Measurements from ENCODE around the gene OR12D1.
"Not testable (repeated sequence)": the region's sequence is repeated elsewhere in the genome, so short reads cannot be mapped to it uniquely, and the experiment has no call there.

Gene OR12D1

GRCh38 chr6:29414588-29414987 lies at the start of gene OR12D1:
TSS of gene OR12D1 (plus strand) at chr6:29414928.
- no peak for DNase-seq (ENCODE audit: low read depth, low spot score)

GRCh38 chr6:29368765-29369164 lies 46.0 kb upstream of the OR12D1 start, which contains the start of gene OR5V1:
TSS of gene OR5V1 (minus strand) at chr6:29368865. CDS start at chr6:29356195, 12,670 bp downstream.
- no peak for DNase-seq (ENCODE audit: low read depth, low spot score)

More at GRCh38 chr6:29414588-29414987, at the start of gene OR12D1:
- no peak within 1 kb of the TSS for H3K27ac ChIP-seq

GRCh38 chr6:29375191-29375590 lies 39.5 kb upstream of the OR12D1 start, which contains the start of gene OR12D3:
TSS of gene OR12D3 (minus strand) at chr6:29375291. CDS start at chr6:29375287, 4 bp downstream.
- no peak within 1 kb of the TSS for H3K27ac ChIP-seq
- no peak for DNase-seq (ENCODE audit: low read depth, low spot score)

More at GRCh38 chr6:29368765-29369164, 46.0 kb upstream of the OR12D1 start, which contains the start of gene OR5V1:
- no peak within 1 kb of the TSS for H3K27ac ChIP-seq

GRCh38 chr6:29376003-29376402 lies 38.7 kb upstream of the OR12D1 start:
- H3K27ac ChIP-seq = no peak overlapping the region
- no peak for DNase-seq (ENCODE audit: low read depth, low spot score)

- no peak overlapping the region for H3K27ac ChIP-seq
- no peak for DNase-seq (ENCODE audit: low read depth, low spot score)
Observed at GRCh38 chr6:29388533-29388932, 26.2 kb upstream of the OR12D1 start.

GRCh38 chr6:29395331-29395730 lies 19.4 kb upstream of the OR12D1 start, which contains the start of gene OR12D2:
TSS of gene OR12D2 (plus strand) at chr6:29395631. CDS start at chr6:29396700, 1,069 bp downstream.
- no peak within 1 kb of the TSS for H3K27ac ChIP-seq
- DNase-seq (ENCODE audit: low read depth, low spot score) = no peak

- H3K27ac ChIP-seq = no peak overlapping the region
- DNase-seq (ENCODE audit: low read depth, low spot score) = no peak
Observed at GRCh38 chr6:29399525-29399924, 15.2 kb upstream of the OR12D1 start.

GRCh38 chr6:29403801-29404200 lies 10.9 kb upstream of the OR12D1 start:
- DNase-seq (ENCODE audit: low read depth, low spot score) = no peak
- no peak overlapping the region for H3K27ac ChIP-seq

- DNase-seq (ENCODE audit: low read depth, low spot score) = no peak
- no peak overlapping the region for H3K27ac ChIP-seq
Observed at GRCh38 chr6:29419516-29419915, 4.8 kb downstream of the OR12D1 start.

- no peak overlapping the region for H3K27ac ChIP-seq
- DNase-seq (ENCODE audit: low read depth, low spot score) = no peak
Observed at GRCh38 chr6:29424168-29424567, 9.4 kb downstream of the OR12D1 start.

- no peak for DNase-seq (ENCODE audit: low read depth, low spot score)
- H3K27ac ChIP-seq = no peak overlapping the region
Observed at GRCh38 chr6:29424575-29424974, 9.8 kb downstream of the OR12D1 start.

- no peak for DNase-seq (ENCODE audit: low read depth, low spot score)
Observed at GRCh38 chr6:29425075-29425474, 10.3 kb downstream of the OR12D1 start.

GRCh38 chr6:29426654-29427053 lies 11.9 kb downstream of the OR12D1 start:
- H3K27ac ChIP-seq = no peak overlapping the region
- DNase-seq (ENCODE audit: low read depth, low spot score) = no peak

More at GRCh38 chr6:29425075-29425474, 10.3 kb downstream of the OR12D1 start:
- H3K27ac ChIP-seq = no peak overlapping the region

- H3K27ac ChIP-seq; DNase-seq (ENCODE audit: low read depth, low spot score): not testable (repeated sequence)
Observed at GRCh38 chr6:29436730-29437129, 22.0 kb downstream of the OR12D1 start.

- H3K27ac ChIP-seq = no peak within 1 kb of the TSS
- DNase-seq (ENCODE audit: low read depth, low spot score) = no peak
Observed at GRCh38 chr6:29439006-29439405, 24.3 kb downstream of the OR12D1 start, which contains the start of gene OR10C1. TSS of gene OR10C1 (plus strand) at chr6:29439306. CDS start at chr6:29440016, 710 bp downstream.

- no peak for DNase-seq (ENCODE audit: low read depth, low spot score)
- H3K27ac ChIP-seq = no peak overlapping the region
Observed at GRCh38 chr6:29442719-29443118, 28.0 kb downstream of the OR12D1 start.

GRCh38 chr6:29444031-29444430 lies 29.3 kb downstream of the OR12D1 start:
- DNase-seq (ENCODE audit: low read depth, low spot score) = not testable (repeated sequence)

GRCh38 chr6:29447670-29448069 lies 32.9 kb downstream of the OR12D1 start:
- no peak for DNase-seq (ENCODE audit: low read depth, low spot score)

More at GRCh38 chr6:29444031-29444430, 29.3 kb downstream of the OR12D1 start:
- H3K27ac ChIP-seq = not testable (repeated sequence)

GRCh38 chr6:29451471-29452193 lies 36.9 kb downstream of the OR12D1 start:
- peak; percentile 74 for DNase-seq (ENCODE audit: low read depth, low spot score)

More at GRCh38 chr6:29447670-29448069, 32.9 kb downstream of the OR12D1 start:
- H3K27ac ChIP-seq = no peak overlapping the region

GRCh38 chr6:29456971-29457370 lies 42.2 kb downstream of the OR12D1 start, which contains the start of the genes OR11A1 and OR2H1:
TSS of gene OR11A1 (minus strand) at chr6:29457071. CDS start at chr6:29427641, 29,430 bp downstream.
TSS of gene OR2H1 (plus strand) at chr6:29457155. CDS start at chr6:29461770, 4,615 bp downstream.
- no peak for DNase-seq (ENCODE audit: low read depth, low spot score)
- H3K27ac ChIP-seq = no peak within 1 kb of the TSS

More at GRCh38 chr6:29451471-29452193, 36.9 kb downstream of the OR12D1 start:
- H3K27ac ChIP-seq = peak overlapping the region; percentile 7

All from epithelial cell of prostate (primary cell).